H9 (cell line): Measurements from ENCODE around the gene DPP10. TPM values are rescaled to one million over a fixed set of nuclear protein-coding genes. Genes with fewer than 3 reads are reported as not detected.

Source experiments
- DNase-seq: peaks from one replicate; pipeline ENCODE4 v3.0.0-alpha.2; 2017
- H2AFZ ChIP-seq: one replicate; pipeline ENCODE4 v1.6.1; 2013; ENCODE audit warnings: mild to moderate bottlenecking, low read length, control low read depth, moderate library complexity
- H2AK5ac ChIP-seq: 2 replicates; pipeline ENCODE4 v1.6.1; 2013; ENCODE audit warnings: low read length, control low read depth, mixed read lengths; ENCODE audit not compliant: insufficient read length
- H2BK120ac ChIP-seq: one replicate; pipeline ENCODE4 v1.6.1; 2013; ENCODE audit warnings: low read depth, mild to moderate bottlenecking, low read length, control low read depth, inconsistent platforms; ENCODE audit not compliant: poor library complexity, severe bottlenecking
- H2BK12ac ChIP-seq: 2 replicates; pipeline ENCODE4 v1.6.1; 2013; ENCODE audit warnings: low read length, control low read depth, mixed read lengths, low read depth; ENCODE audit not compliant: insufficient read length
- H2BK15ac ChIP-seq: 2 replicates; pipeline ENCODE4 v1.6.1; 2013; ENCODE audit warnings: low read depth, low read length, control low read depth
- H2BK20ac ChIP-seq: one replicate; pipeline ENCODE4 v1.6.1; 2013; ENCODE audit warnings: low read depth, mild to moderate bottlenecking, low read length, control low read depth, inconsistent platforms; ENCODE audit not compliant: poor library complexity, severe bottlenecking
- H2BK5ac ChIP-seq: 2 replicates; pipeline ENCODE4 v1.6.1; 2013; ENCODE audit warnings: low read length, control low read depth, mixed read lengths; ENCODE audit not compliant: insufficient read length
- H3K14ac ChIP-seq: 2 replicates; pipeline ENCODE4 v1.6.1; 2013; ENCODE audit warnings: low read length, control low read depth; ENCODE audit not compliant: insufficient read depth
- H3K18ac ChIP-seq: 2 replicates; pipeline ENCODE4 v1.6.1; 2013; ENCODE audit warnings: low read depth, mild to moderate bottlenecking, mixed read lengths, low read length, control low read depth; ENCODE audit not compliant: insufficient read length
- H3K23ac ChIP-seq: 2 replicates; pipeline ENCODE4 v1.6.1; 2013; ENCODE audit warnings: low read length, control low read depth, mixed read lengths, low read depth; ENCODE audit not compliant: insufficient read length
- H3K23me2 ChIP-seq: 2 replicates; pipeline ENCODE4 v1.6.1; 2013; ENCODE audit warnings: low read depth, mild to moderate bottlenecking, mixed read lengths, low read length, control low read depth; ENCODE audit not compliant: insufficient read length, poor library complexity, severe bottlenecking
- H3K27ac ChIP-seq: 2 replicates; pipeline ENCODE4 v1.5.1; 2013; ENCODE audit warnings: low read length, control low read depth, mixed read lengths, low read depth; ENCODE audit not compliant: insufficient read length
- H3K27me3 ChIP-seq: 2 replicates; pipeline ENCODE4 v1.6.1; 2013; ENCODE audit warnings: low read length, control low read depth, inconsistent platforms; ENCODE audit not compliant: insufficient read depth
- H3K4ac ChIP-seq: 2 replicates; pipeline ENCODE4 v1.6.1; 2013; ENCODE audit warnings: low read depth, mild to moderate bottlenecking, control low read depth, inconsistent platforms, low read length, moderate library complexity
- H3K4me1 ChIP-seq: 2 replicates; pipeline ENCODE4 v1.6.1; 2013; ENCODE audit warnings: low read length, control low read depth, inconsistent platforms; ENCODE audit not compliant: insufficient read depth
- H3K4me2 ChIP-seq: 2 replicates; pipeline ENCODE4 v1.6.1; 2013; ENCODE audit warnings: low read length, control low read depth, mixed read lengths; ENCODE audit not compliant: insufficient read length, insufficient read depth
- H3K56ac ChIP-seq: 2 replicates; pipeline ENCODE4 v1.6.1; 2013; ENCODE audit warnings: low read depth, mild to moderate bottlenecking, mixed read lengths, low read length, control low read depth; ENCODE audit not compliant: insufficient read length
- H3K79me1 ChIP-seq: 2 replicates; pipeline ENCODE4 v1.6.1; 2013; ENCODE audit warnings: low read depth, mild to moderate bottlenecking, moderate library complexity, low read length, control low read depth, inconsistent platforms; ENCODE audit not compliant: insufficient read depth, poor library complexity, severe bottlenecking
- H3K79me2 ChIP-seq: 2 replicates; pipeline ENCODE4 v1.6.1; 2013; ENCODE audit warnings: low read length, control low read depth, inconsistent platforms; ENCODE audit not compliant: insufficient read depth
- H3K9ac ChIP-seq: 2 replicates; pipeline ENCODE4 v1.6.1; 2013; ENCODE audit warnings: low read length, control low read depth, mixed read lengths; ENCODE audit not compliant: insufficient read length; ENCODE audit errors: extremely low read depth
- H3K9me3 ChIP-seq: one replicate; pipeline ENCODE4 v1.6.1; 2013; ENCODE audit warnings: low read depth, low read length, inconsistent platforms; ENCODE audit not compliant: control insufficient read depth
- H3T11ph ChIP-seq: one replicate; pipeline ENCODE4 v1.6.1; 2013; ENCODE audit warnings: mild to moderate bottlenecking, low read length, control low read depth, inconsistent platforms
- H4K20me1 ChIP-seq: one replicate; pipeline ENCODE4 v1.6.1; 2013; ENCODE audit not compliant: control insufficient read depth, insufficient read length, insufficient read depth
- H4K5ac ChIP-seq: 2 replicates; pipeline ENCODE4 v1.6.1; 2013; ENCODE audit warnings: low read depth, mild to moderate bottlenecking, mixed read lengths, low read length, control low read depth; ENCODE audit not compliant: insufficient read length
- H4K8ac ChIP-seq: replicated peaks from 2 replicates; pipeline ENCODE4 v1.6.1; 2013; ENCODE audit warnings: low read length, control low read depth, mixed read lengths, low read depth; ENCODE audit not compliant: insufficient read length
- H4K91ac ChIP-seq: 2 replicates; pipeline ENCODE4 v1.6.1; 2013; ENCODE audit warnings: low read depth, mild to moderate bottlenecking, moderate library complexity, mixed read lengths, low read length, control low read depth; ENCODE audit not compliant: insufficient read length
- H3K27ac Mint-ChIP-seq, 3 experiments: 2 replicates in 2 of 3; 3 replicates in 1 of 3; pipeline ENCODE4 v1.8.0; 2020 to 2021; ENCODE audit warnings: mixed read lengths in 3 of 3, mild to moderate bottlenecking in 1 of 3, moderate library complexity in 1 of 3
- H3K27me3 Mint-ChIP-seq: 2 replicates; pipeline ENCODE4 v1.8.0; 2021; ENCODE audit warnings: low read depth, mild to moderate bottlenecking, moderate library complexity, mixed read lengths
- H3K36me3 Mint-ChIP-seq, 3 experiments: 2 replicates in 2 of 3; 3 replicates in 1 of 3; pipeline ENCODE4 v1.8.0; 2020 to 2021; ENCODE audit warnings: low read depth in 3 of 3, mixed read lengths in 3 of 3; ENCODE audit not compliant: insufficient read depth in 1 of 3
- H3K4me1 Mint-ChIP-seq, 2 experiments: 2 replicates each; pipeline ENCODE4 v1.8.0; 2020; ENCODE audit warnings: mixed read lengths in 2 of 2
- H3K4me3 Mint-ChIP-seq, 2 experiments: 2 replicates in 1 of 2; 3 replicates in 1 of 2; pipeline ENCODE4 v1.8.0; 2020 to 2021; ENCODE audit warnings: mild to moderate bottlenecking in 2 of 2, mixed read lengths in 2 of 2, moderate library complexity in 1 of 2
- H3K9me3 Mint-ChIP-seq, 2 experiments: 2 replicates in 1 of 2; 3 replicates in 1 of 2; pipeline ENCODE4 v1.8.0; 2020; ENCODE audit warnings: mild to moderate bottlenecking in 2 of 2, mixed read lengths in 2 of 2, moderate library complexity in 1 of 2
- WGBS: extraction: QIAGEN DNeasy Blood & Tissue Kit; methylation state at CpG from one replicate; pipeline ENCODE4 v1.1.7; 2013; ENCODE audit warnings: missing lambda C conversion rate, low lambda C conversion rate, mixed read lengths; ENCODE audit not compliant: insufficient read length; ENCODE audit errors: extremely low coverage; 5-methylcytosine and 5-hydroxymethylcytosine counted together
- total RNA-seq: library from RNA; stranded (reverse); gene quantifications from 2 replicates; pipeline ENCODE4 v1.2.1, GENCODE V29; 2021
- TF ChIP-seq, protein P1 (sequence below): fragments of 200-600 bp; sonication (generic); conservative IDR thresholded peaks from 3 replicates; pipeline ENCODE4 v1.8.0; 2021; ENCODE audit warnings: antibody characterized with exemption, mild to moderate bottlenecking

The DPP10 gene
- total RNA-seq, 1 experiment from 2014 or later: 11.3 TPM

DNA sequence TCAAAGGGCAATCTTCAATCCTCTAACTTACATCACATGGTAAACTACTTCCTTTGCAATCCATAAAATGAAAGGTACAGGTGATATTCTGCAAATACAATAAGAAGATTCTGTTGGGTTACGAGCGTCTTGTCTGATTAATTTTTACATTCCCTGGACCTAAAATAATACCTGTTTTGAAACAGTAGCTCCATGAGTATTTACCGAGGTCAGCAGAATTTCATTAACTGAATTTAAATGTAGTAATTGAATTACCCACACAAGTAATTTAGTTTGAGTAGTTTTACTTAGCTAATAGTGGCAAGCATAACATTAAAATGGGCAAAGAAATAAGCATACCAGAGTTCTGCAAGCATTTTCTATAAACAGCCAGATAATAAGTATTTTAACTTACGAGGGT, 652.0 kb downstream of the DPP10 start:
- WGBS: no CpG with 5 or more reads among the region's 4 CpGs
- TF ChIP-seq, protein P1, sequence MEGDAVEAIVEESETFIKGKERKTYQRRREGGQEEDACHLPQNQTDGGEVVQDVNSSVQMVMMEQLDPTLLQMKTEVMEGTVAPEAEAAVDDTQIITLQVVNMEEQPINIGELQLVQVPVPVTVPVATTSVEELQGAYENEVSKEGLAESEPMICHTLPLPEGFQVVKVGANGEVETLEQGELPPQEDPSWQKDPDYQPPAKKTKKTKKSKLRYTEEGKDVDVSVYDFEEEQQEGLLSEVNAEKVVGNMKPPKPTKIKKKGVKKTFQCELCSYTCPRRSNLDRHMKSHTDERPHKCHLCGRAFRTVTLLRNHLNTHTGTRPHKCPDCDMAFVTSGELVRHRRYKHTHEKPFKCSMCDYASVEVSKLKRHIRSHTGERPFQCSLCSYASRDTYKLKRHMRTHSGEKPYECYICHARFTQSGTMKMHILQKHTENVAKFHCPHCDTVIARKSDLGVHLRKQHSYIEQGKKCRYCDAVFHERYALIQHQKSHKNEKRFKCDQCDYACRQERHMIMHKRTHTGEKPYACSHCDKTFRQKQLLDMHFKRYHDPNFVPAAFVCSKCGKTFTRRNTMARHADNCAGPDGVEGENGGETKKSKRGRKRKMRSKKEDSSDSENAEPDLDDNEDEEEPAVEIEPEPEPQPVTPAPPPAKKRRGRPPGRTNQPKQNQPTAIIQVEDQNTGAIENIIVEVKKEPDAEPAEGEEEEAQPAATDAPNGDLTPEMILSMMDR: no peak
- H3K56ac ChIP-seq: no peak overlapping the region
- H3K23ac ChIP-seq: no peak overlapping the region
- H3K27me3 Mint-ChIP-seq: no peaks in the 10 kb centered on the region
- H2BK5ac ChIP-seq: no peak overlapping the region
- H4K91ac ChIP-seq: no peak overlapping the region
- no peak overlapping the region for H2BK20ac ChIP-seq
- H3K4me2 ChIP-seq: no peak overlapping the region
- H2AFZ ChIP-seq: no peak overlapping the region
- no peak overlapping the region for H3K4ac ChIP-seq
- no peaks in the 10 kb centered on the region for H3K23me2 ChIP-seq
- no peak overlapping the region for H2BK120ac ChIP-seq
- no peak overlapping the region for H2AK5ac ChIP-seq
- H4K20me1 ChIP-seq: no peaks in the 10 kb centered on the region
- peaks cover 18 to 28% (median 23%) of the 10 kb centered on the region in 3 experiments for H3K36me3 Mint-ChIP-seq
- no peaks in the 10 kb centered on the region for H3K4me1 ChIP-seq
- no peak overlapping the region for H2BK12ac ChIP-seq
- H2BK15ac ChIP-seq: no peak overlapping the region
- no peaks in the 10 kb centered on the region for H3K27me3 ChIP-seq
- H4K5ac ChIP-seq: no peak overlapping the region
- no peak overlapping the region for H3K9ac ChIP-seq
- H3K79me1 ChIP-seq: no peaks in the 10 kb centered on the region
- H3K79me2 ChIP-seq: no peaks in the 10 kb centered on the region
- no peak for DNase-seq
- H3K9me3 Mint-ChIP-seq: peaks cover 25 to 26% of the 10 kb centered on the region in 2 experiments
- H3T11ph ChIP-seq: no peak overlapping the region
- no peak overlapping the region for H3K18ac ChIP-seq
- H3K4me1 Mint-ChIP-seq: peaks cover 8% of the 10 kb centered on the region in 2 experiments
- peaks cover 8% of the 10 kb centered on the region for H3K9me3 ChIP-seq
- no peak overlapping the region for H3K27ac Mint-ChIP-seq
- H3K4me3 Mint-ChIP-seq: no peak overlapping the region
- no peak overlapping the region for H3K14ac ChIP-seq
- H3K27ac ChIP-seq: no peak overlapping the region
- no peak overlapping the region for H4K8ac ChIP-seq
